ENCODE data around the gene POU6F2. TPM values are rescaled to one million over a fixed set of nuclear protein-coding genes. Genes with fewer than 3 reads are reported as not detected.
A peak's percentile ranks its signal among the peaks of the same experiment; 100 is the strongest.

The POU6F2 gene
- 0.04 TPM in 1 of 2 replicates, not detected in the other for total RNA-seq

GRCh38 chr7:38977685-38978084, at the start of gene POU6F2:
Gene POU6F2, plus strand, starts transcription at chr7:38977909. Its CDS starts 45 bp downstream, at chr7:38977954.
- H3K4me3 ChIP-seq (ENCODE audit: low read depth, low read length) = no peak within 1 kb of the TSS
- peaks cover 11% of the 10 kb centered on the region for H3K27me3 ChIP-seq (ENCODE audit: control insufficient read depth, insufficient read depth, low read length)
- no peak for TF ChIP-seq CTCF (IDR thresholded peaks at IDR 0.05; ENCODE audit: insufficient read depth, low read length, poor library complexity, severe bottlenecking)
- DNase-seq (ENCODE audit: low read depth) = no peak
- H3K36me3 ChIP-seq (ENCODE audit: control insufficient read depth, insufficient read depth, low read length) = no peaks in the 10 kb centered on the region

- H3K36me3 ChIP-seq (ENCODE audit: control insufficient read depth, insufficient read depth, low read length) = no peaks in the 10 kb centered on the region
- no peak for TF ChIP-seq CTCF (IDR thresholded peaks at IDR 0.05; ENCODE audit: insufficient read depth, low read length, poor library complexity, severe bottlenecking)
- DNase-seq (ENCODE audit: low read depth) = no peak
Observed at GRCh38 chr7:38928506-38928905, 49.2 kb upstream of the POU6F2 start.

GRCh38 chr7:38929460-38930171, 48.1 kb upstream of the POU6F2 start:
- TF ChIP-seq CTCF (IDR thresholded peaks at IDR 0.05; ENCODE audit: insufficient read depth, low read length, poor library complexity, severe bottlenecking) = no peak
- H3K27me3 ChIP-seq (ENCODE audit: control insufficient read depth, insufficient read depth, low read length) = no peaks in the 10 kb centered on the region
- DNase-seq (ENCODE audit: low read depth) = peak; percentile 82
- no peak overlapping the region for H3K4me3 ChIP-seq (ENCODE audit: low read depth, low read length)
- H3K36me3 ChIP-seq (ENCODE audit: control insufficient read depth, insufficient read depth, low read length) = no peaks in the 10 kb centered on the region

More at GRCh38 chr7:38928506-38928905, 49.2 kb upstream of the POU6F2 start:
- H3K4me3 ChIP-seq (ENCODE audit: low read depth, low read length) = no peak overlapping the region
- no peaks in the 10 kb centered on the region for H3K27me3 ChIP-seq (ENCODE audit: control insufficient read depth, insufficient read depth, low read length)

GRCh38 chr7:38932509-38933168, 45.1 kb upstream of the POU6F2 start:
- TF ChIP-seq CTCF (IDR thresholded peaks at IDR 0.05; ENCODE audit: insufficient read depth, low read length, poor library complexity, severe bottlenecking) = peak; percentile 90
- H3K36me3 ChIP-seq (ENCODE audit: control insufficient read depth, insufficient read depth, low read length) = no peaks in the 10 kb centered on the region
- no peak overlapping the region for H3K4me3 ChIP-seq (ENCODE audit: low read depth, low read length)
- DNase-seq (ENCODE audit: low read depth) = peak; percentile 5
- H3K27me3 ChIP-seq (ENCODE audit: control insufficient read depth, insufficient read depth, low read length) = no peaks in the 10 kb centered on the region

- no peak for TF ChIP-seq CTCF (IDR thresholded peaks at IDR 0.05; ENCODE audit: insufficient read depth, low read length, poor library complexity, severe bottlenecking)
- H3K4me3 ChIP-seq (ENCODE audit: low read depth, low read length) = no peak overlapping the region
- no peaks in the 10 kb centered on the region for H3K36me3 ChIP-seq (ENCODE audit: control insufficient read depth, insufficient read depth, low read length)
- no peaks in the 10 kb centered on the region for H3K27me3 ChIP-seq (ENCODE audit: control insufficient read depth, insufficient read depth, low read length)
- no peak for DNase-seq (ENCODE audit: low read depth)
Observed at GRCh38 chr7:38934051-38934450, 43.7 kb upstream of the POU6F2 start.
